Measurements from ENCODE around the gene IL6ST. TPM values are rescaled to one million over a fixed set of nuclear protein-coding genes. Genes with fewer than 3 reads are reported as not detected.

Gene IL6ST
- total RNA-seq, 8 experiments from 2014 or later, result 27.6 to 333 (median 68.5) TPM

DNA sequence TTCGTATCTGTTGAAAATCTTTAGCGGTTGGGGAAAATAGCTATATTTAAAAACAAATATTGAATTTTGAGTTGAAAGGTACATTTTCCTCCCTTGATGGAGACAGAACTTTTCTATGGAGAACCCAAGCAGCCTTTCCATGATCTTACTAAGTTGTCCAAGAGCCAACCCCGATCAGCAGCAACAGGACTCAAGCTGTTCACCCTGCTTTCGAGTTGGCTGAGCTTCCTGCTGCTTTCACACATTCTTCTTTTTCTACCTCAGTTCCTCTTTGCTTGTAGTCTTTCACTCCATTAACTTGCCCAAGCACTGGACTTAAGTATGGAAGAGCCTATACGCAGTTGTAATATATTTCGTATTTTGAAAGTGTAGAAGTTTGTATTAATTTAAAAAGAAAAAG, 59.4 kb downstream of the IL6ST start:
- in situ Hi-C loops (cut with MboI; ENCODE audit: low pct_unique_long_range_greater_than_20kb in 2 of 9, low sequenced_read_pairs in 9 of 9, unreplicated experiment in 9 of 9), result loop anchor here in 2 of 9 experiments (25.0 kb wide), 2 partner anchors 277 to 902 kb away; no protein-coding TSS in a partner anchor
- no peak for ATAC-seq (replicated peaks in 6 of 8)
- Histone ChIP-seq H3K4me3 (no peak overlapping the region), H3K27ac (no peak overlapping the region), H3K4me1 (replicated peaks in 1 of 2) (no peaks in the 10 kb centered on the region)
- WGBS, 10 experiments, result 75 to 100% (median 99%) methylated on average over 1 to 6 of the region's 6 CpGs

DNA sequence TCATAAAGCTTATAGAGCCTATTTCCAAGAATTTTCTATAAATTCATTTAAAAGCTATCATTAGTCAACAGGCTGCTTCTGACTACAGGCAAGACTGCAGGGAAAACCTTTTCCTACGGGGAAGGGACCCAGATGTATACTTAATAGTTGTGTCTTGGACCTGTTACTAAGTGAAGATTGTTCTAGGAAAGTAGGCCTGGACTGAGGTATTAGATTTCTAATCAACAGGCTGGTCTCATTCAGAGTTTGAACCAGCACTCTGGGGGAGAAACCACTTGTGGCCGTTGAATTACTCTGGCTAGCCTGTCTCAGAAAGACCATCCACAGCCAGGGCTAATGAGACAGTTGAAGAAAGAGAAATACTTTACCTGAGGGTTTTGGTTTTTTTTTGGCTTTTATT, 60.0 kb downstream of the IL6ST start:
- no peak for ATAC-seq (replicated peaks in 6 of 8)
- no peak overlapping the region for H3K27ac ChIP-seq
- in situ Hi-C loops (cut with MboI; ENCODE audit: low pct_unique_long_range_greater_than_20kb in 2 of 9, low sequenced_read_pairs in 9 of 9, unreplicated experiment in 9 of 9), result loop anchor here in 2 of 9 experiments (25.0 kb wide), 2 partner anchors 278 to 903 kb away; no protein-coding TSS in a partner anchor
- no peaks in the 10 kb centered on the region for H3K4me1 ChIP-seq (replicated peaks in 1 of 2)
- 47 to 100% (median 83%) methylated on average over 1 to 2 of the region's 2 CpGs; no CpG with 5 or more reads in 3 of the 10 experiments for WGBS, 10 experiments
- no peak overlapping the region for H3K4me3 ChIP-seq

DNA sequence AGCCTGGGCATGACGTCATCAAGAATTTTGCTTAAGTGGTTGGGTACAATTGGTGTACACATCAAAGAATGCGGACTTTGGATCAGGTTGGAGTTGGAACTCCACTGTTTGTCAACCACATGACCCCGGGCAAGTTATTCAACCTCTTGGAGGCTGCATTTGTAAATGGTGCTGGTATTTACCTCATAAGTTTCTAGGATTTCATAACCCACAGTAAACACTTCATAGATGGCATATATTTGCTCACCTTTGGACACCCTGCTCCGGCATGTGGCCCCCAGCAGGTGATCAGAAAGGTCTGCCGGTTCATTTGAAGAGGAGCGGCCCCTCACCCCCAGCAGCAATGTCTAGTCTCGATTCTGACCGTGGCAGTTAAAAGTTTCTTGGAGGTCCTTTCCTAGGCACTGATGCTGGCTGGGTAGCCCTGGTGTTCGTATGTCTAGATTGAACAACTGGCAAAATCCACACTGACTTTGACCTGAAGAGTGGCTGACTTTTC, 60.6 kb downstream of the IL6ST start:
- in situ Hi-C loops (cut with MboI; ENCODE audit: low pct_unique_long_range_greater_than_20kb in 2 of 9, low sequenced_read_pairs in 9 of 9, unreplicated experiment in 9 of 9), result loop anchor here in 2 of 9 experiments (25.0 kb wide), 2 partner anchors 278 to 903 kb away; no protein-coding TSS in a partner anchor
- no peaks in the 10 kb centered on the region for H3K4me1 ChIP-seq (replicated peaks in 1 of 2)
- no peak overlapping the region for H3K4me3 ChIP-seq
- no peak for ATAC-seq (replicated peaks in 6 of 8)
- no peak overlapping the region for H3K27ac ChIP-seq
- WGBS, 10 experiments, result 80 to 100% (median 91%) methylated on average over 1 to 7 of the region's 9 CpGs; no CpG with 5 or more reads in 2 of the 10 experiments

DNA sequence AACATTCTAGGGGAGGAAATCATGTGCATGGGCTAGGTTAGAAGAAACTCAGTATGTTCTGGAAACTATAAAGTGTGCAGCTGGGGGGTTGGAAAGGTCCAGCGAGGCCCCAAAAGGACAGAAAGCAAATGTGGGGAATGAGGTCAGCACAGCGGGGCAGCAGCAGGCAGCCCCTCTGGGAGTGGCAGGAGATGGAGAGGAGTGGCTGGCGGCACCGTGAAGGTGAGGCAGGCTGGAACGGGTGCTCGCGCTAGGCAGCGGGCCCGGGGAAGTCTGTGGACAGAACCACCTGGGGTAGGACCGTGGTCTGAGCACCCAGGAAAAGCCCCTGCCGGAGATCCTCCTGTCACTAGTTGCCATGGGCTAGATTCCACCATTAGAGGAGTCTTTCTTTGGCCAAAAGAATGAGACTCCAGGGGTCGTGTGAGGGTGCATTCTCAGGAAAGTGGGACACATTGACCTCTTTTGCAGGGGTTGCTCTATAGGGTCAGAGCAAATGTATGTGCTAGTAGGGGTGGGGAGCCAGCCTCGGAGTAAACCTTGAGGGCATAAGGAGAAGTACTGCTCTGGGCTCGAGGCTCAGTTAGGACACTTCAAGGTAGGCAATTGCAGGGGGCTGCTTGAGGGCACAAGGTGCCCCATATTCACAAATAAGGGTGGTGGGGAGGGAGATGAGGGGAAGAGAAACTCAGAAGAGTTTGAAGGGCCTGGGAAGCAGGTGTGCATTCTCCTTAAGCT, 61.2 kb downstream of the IL6ST start:
- no peak overlapping the region for H3K27ac ChIP-seq
- no peaks in the 10 kb centered on the region for H3K4me1 ChIP-seq (replicated peaks in 1 of 2)
- WGBS, 10 experiments, result 50 to 100% (median 90%) methylated on average over 1 to 12 of the region's 14 CpGs
- H3K4me3 ChIP-seq, result no peak overlapping the region
- no peak for ATAC-seq (replicated peaks in 6 of 8)
- in situ Hi-C loops (cut with MboI; ENCODE audit: low pct_unique_long_range_greater_than_20kb in 2 of 9, low sequenced_read_pairs in 9 of 9, unreplicated experiment in 9 of 9), result loop anchor here in 2 of 9 experiments (25.0 kb wide), 2 partner anchors 279 to 904 kb away; no protein-coding TSS in a partner anchor

DNA sequence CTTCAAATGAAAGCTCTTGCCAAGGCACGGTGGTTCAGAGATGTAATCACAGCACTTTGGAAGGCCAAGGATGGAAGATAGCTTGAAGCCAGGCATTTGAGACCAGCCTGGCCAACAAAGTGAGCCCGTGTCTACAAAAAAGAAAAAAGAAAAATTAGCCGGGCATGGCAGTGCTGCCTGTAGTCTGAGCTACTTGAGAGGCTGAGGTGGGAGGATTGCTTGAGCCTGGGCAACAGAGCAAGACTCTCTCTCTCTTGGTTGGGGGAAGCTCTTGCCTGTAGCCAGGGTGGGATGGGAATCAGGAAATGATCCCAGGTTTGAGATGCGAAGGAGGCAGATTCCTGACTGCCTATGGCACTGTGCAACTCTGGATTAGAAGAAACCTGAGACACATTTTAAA, 62.1 kb downstream of the IL6ST start:
- 37 to 100% (median 80%) methylated on average over 1 to 4 of the region's 4 CpGs; no CpG with 5 or more reads in 3 of the 10 experiments for WGBS, 10 experiments
- ATAC-seq (replicated peaks in 6 of 8), result no peak
- Histone ChIP-seq H3K27ac (no peak overlapping the region), H3K4me3 (no peak overlapping the region), H3K4me1 (replicated peaks in 1 of 2) (no peaks in the 10 kb centered on the region)
- in situ Hi-C loops (cut with MboI; ENCODE audit: low pct_unique_long_range_greater_than_20kb in 2 of 9, low sequenced_read_pairs in 9 of 9, unreplicated experiment in 9 of 9), result loop anchor here in 2 of 9 experiments (25.0 kb wide), 2 partner anchors 280 to 905 kb away; no protein-coding TSS in a partner anchor

DNA sequence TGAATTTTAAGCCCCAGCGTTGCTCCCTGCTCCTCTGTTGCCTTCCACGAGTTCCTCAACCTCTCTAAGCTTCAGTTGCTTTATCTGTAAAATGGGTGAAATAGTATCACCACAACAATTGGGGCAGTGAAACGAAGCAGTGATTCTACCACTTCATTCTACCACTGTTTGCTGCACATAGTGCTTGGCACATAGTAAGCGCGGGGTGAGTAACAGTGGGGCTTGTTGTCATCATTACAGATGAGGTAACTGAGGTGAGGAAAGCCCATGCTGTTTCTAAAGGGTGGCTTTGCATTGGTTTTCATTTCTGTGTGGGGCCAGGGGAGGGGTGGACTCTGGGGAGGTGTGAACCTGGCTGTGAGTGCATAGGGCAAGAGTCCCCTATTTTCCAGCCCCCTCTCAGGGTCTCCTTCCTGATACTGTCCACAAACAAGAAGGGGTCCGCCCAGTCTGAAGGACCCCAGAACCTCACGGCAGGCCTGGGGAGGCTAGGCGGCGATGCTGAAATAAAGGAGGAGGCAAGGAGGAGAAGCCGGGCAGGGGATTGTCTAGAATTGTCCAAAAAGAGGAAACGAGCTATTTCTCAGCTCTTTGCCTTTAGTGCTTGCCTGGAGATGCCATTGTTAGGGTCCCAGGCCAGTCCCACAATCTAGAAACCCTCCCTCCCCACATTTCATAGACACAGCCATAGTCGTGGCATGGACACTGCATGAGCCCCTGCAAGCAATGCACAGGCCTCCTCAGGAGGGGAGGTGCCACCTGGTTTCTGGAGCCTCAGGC, 65.6 kb downstream of the IL6ST start:
- 36 to 78% (median 64%) methylated on average over 1 to 9 of the region's 12 CpGs; no CpG with 5 or more reads in 2 of the 10 experiments for WGBS, 10 experiments
- in situ Hi-C loops (cut with MboI; ENCODE audit: low pct_unique_long_range_greater_than_20kb in 2 of 9, low sequenced_read_pairs in 9 of 9, unreplicated experiment in 9 of 9), result loop anchor here in 2 of 9 experiments (25.0 kb wide), 2 partner anchors 283 to 908 kb away; no protein-coding TSS in a partner anchor
- Histone ChIP-seq H3K4me1 (replicated peaks in 1 of 2) (no peaks in the 10 kb centered on the region), H3K4me3 (no peak overlapping the region), H3K27ac (no peak overlapping the region)
- ATAC-seq (replicated peaks in 6 of 8), result no peak

DNA sequence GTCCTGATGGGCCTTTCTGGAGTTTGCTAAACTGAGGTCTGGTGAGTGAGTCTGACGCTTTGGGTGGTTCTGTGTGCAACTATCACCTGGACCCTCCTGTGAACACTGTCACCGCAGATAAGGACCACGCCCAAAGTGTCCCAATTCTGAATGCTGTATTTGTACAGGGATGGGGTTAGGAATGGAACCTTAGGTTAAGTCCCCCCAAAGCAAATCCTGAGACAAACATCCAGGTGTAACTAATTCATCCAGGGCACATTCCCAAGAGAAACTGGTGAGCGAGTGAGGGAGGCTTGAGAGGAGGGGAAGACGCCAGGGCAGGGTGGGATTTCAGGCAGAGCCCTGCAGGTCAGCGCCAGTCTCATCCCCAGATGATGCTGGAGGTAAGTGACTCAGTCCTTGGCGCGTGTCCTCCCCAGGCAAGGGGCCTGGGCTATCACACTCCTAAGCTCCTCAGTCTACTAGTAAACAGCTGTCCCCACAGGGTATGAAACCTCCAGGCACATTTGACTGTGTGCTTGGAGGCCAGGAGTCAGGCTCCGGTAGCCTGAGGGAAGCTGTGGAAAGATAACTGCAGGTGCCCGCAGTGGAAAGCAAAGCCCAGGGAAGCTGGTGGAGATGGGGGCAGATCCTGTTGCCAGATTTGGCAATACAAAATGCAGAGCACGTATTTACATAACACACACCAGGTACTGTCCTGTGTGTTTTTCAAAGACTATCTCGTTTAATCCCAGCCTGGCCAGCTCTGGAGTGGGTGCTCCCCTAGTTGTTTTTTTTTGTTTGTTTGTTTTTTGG, 66.7 kb downstream of the IL6ST start:
- in situ Hi-C loops (cut with MboI; ENCODE audit: low pct_unique_long_range_greater_than_20kb in 2 of 9, low sequenced_read_pairs in 9 of 9, unreplicated experiment in 9 of 9), result loop anchor here in 2 of 9 experiments (25.0 kb wide), 2 partner anchors 284 to 909 kb away; no protein-coding TSS in a partner anchor

DNA sequence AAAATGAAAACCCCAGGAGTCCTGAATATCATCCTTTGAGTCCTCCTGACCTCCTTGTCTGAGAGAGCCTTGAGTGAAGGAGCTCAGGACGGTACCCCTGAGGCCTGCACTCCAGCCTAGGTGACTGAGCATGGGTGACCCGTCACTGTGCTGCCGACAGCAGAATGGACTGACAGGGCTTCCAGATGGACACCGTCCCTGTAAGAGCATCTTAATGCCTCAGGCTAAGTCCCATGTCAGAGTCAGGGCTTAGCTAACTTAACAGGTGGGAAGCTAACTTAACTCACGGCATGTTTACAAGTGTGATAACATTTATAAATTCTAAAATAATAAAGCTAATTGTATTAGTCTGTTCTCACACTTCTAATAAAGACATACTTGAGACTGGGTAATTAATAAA, 68.3 kb downstream of the IL6ST start:
- no peak overlapping the region for H3K4me3 ChIP-seq
- ATAC-seq (replicated peaks in 6 of 8), result no peak
- WGBS, 10 experiments, result 60 to 100% (median 86%) methylated on average over 1 to 4 of the region's 5 CpGs; no CpG with 5 or more reads in 3 of the 10 experiments
- no peaks in the 10 kb centered on the region for H3K4me1 ChIP-seq (replicated peaks in 1 of 2)
- in situ Hi-C loops (cut with MboI; ENCODE audit: low pct_unique_long_range_greater_than_20kb in 2 of 9, low sequenced_read_pairs in 9 of 9, unreplicated experiment in 9 of 9), result loop anchor here in 2 of 9 experiments (25.0 kb wide), 2 partner anchors 286 to 911 kb away; no protein-coding TSS in a partner anchor
- no peak overlapping the region for H3K27ac ChIP-seq

More for the DNA sequence above, 66.7 kb downstream of the IL6ST start:
- no peaks in the 10 kb centered on the region for H3K4me1 ChIP-seq (replicated peaks in 1 of 2)
- WGBS, 10 experiments, result 29 to 100% (median 83%) methylated on average over 1 to 7 of the region's 12 CpGs; no CpG with 5 or more reads in 2 of the 10 experiments
- no peak overlapping the region for H3K27ac ChIP-seq
- ATAC-seq (replicated peaks in 6 of 8), result no peak
- no peak overlapping the region for H3K4me3 ChIP-seq

DNA sequence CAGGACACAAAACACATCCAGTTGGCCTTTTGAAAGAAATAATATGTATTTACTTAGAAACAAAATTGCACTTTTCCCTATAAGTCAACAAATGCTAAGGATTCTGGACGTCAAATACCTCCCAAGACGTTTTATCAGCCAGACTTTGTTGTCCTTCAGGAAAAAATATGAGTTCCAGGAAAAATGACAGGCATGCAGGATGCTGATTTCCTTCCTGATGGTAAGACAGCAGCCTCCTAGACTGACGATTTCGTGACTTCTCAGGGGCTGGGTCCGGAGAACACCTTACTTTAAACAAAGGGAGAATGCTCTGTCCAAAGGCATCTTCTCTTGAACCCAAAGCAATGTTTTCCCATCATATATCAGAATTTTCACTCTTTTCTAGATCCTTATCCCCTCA, 69.1 kb downstream of the IL6ST start:
- in situ Hi-C loops (cut with MboI; ENCODE audit: low pct_unique_long_range_greater_than_20kb in 2 of 9, low sequenced_read_pairs in 9 of 9, unreplicated experiment in 9 of 9), result loop anchor here in 2 of 9 experiments (25.0 kb wide), 2 partner anchors 287 to 912 kb away; no protein-coding TSS in a partner anchor
- no peak for ATAC-seq (replicated peaks in 6 of 8)
- WGBS, 10 experiments, result 69 to 96% (median 86%) methylated on average over 3 to 5 of the region's 5 CpGs; no CpG with 5 or more reads in 2 of the 10 experiments
- no peak overlapping the region for H3K4me3 ChIP-seq
- H3K4me1 ChIP-seq (replicated peaks in 1 of 2), result no peaks in the 10 kb centered on the region
- no peak overlapping the region for H3K27ac ChIP-seq

DNA sequence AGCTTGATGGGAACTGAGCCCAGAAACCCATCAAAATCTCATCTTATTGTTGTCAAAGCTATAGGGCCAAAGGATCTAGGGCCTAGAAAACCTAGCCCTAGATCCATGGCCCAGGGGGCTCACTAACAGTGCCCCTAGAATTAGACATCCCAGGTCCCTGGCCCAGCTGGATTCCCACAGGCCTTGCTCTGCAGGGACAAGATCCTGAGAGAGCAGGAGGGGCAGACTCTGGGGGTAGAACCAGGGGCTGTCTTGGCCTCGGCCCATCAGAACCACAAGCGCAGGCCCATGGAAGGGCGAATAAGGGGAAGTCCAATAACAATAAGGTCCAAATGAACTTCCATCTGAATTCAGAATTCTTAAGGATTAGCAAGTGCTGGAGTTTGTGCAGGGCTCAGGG, 69.6 kb downstream of the IL6ST start:
- H3K4me3 ChIP-seq, result no peak overlapping the region
- in situ Hi-C loops (cut with MboI; ENCODE audit: low pct_unique_long_range_greater_than_20kb in 2 of 9, low sequenced_read_pairs in 9 of 9, unreplicated experiment in 9 of 9), result loop anchor here in 2 of 9 experiments (25.0 kb wide), 2 partner anchors 287 to 912 kb away; no protein-coding TSS in a partner anchor
- whole genome bisulfite sequencing, 10 experiments, result 62 to 100% (median 97%) methylated on average over 1 to 3 of the region's 3 CpGs; no CpG with 5 or more reads in 6 of the 10 experiments
- H3K27ac ChIP-seq, result no peak overlapping the region
- no peaks in the 10 kb centered on the region for H3K4me1 ChIP-seq (replicated peaks in 1 of 2)
- no peak for ATAC-seq (replicated peaks in 6 of 8)

DNA sequence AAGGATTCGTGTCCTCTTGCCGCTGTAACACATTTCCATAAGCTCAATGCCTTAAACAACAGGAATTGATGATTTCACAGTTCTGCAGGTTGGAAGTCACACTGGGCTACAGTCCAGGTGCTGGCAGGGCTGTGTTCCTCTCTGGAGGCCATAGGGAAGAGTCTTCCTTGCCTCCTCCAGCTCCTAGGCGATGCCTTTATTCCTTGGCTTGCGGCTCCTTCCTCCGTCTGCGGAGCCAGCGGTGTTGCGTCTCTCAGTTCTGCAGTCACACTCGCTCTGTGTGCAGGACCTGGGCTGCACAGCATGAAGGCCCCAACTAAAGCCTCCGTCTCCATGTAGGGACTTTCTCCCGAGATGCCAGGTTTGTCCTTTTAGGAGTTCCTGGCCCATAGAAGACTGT, 70.0 kb downstream of the IL6ST start:
- in situ Hi-C loops (cut with MboI; ENCODE audit: low pct_unique_long_range_greater_than_20kb in 2 of 9, low sequenced_read_pairs in 9 of 9, unreplicated experiment in 9 of 9), result loop anchor here in 3 of 9 experiments (25.0 kb wide), 3 partner anchors 212 to 913 kb away; partner anchors contain the start of gene SLC38A9 (in 1 of the 3)
- Histone ChIP-seq H3K4me3 (no peak overlapping the region), H3K4me1 (replicated peaks in 1 of 2) (no peaks in the 10 kb centered on the region), H3K27ac (no peak overlapping the region)
- ATAC-seq (replicated peaks in 6 of 8), result no peak
- WGBS, 10 experiments, result 90 to 100% (median 92%) methylated on average over 1 to 10 of the region's 11 CpGs; no CpG with 5 or more reads in 5 of the 10 experiments

Measured in motor neuron (in vitro differentiated cells).